Body of pancreas (tissue), 4 donors: ENCODE results near the gene TRPV6. TPM values are rescaled to one million over a fixed set of nuclear protein-coding genes. Genes with fewer than 3 reads are reported as not detected.
A peak's percentile ranks its signal among the peaks of the same experiment; 100 is the strongest.

Source experiments
- ATAC-seq: fragments of 150-250 bp; one replicate; pipeline ENCODE4 v1.9.1; 2016
- DNase-seq, 4 donors: peaks; one replicate each; pipeline ENCODE4 v3.0.0-alpha.2; 2019
- H3K27ac ChIP-seq, 4 donors: fragments of 200-600 bp; sonication (generic); 1 replicate in 3 of 4; 2 replicates in 1 of 4; pipeline versions ENCODE4 v1.5.1 to v1.6.1; 2016 to 2019; ENCODE audit warnings: mild to moderate bottlenecking in 1 of 4, mixed read lengths in 1 of 4, moderate library complexity in 1 of 4
- H3K27me3 ChIP-seq, 2 donors: fragments of 200-600 bp; sonication (generic); one replicate each; pipeline ENCODE4 v1.6.0; 2016; ENCODE audit warnings: mild to moderate bottlenecking in 1 of 2
- H3K36me3 ChIP-seq, 2 donors: fragments of 200-600 bp; sonication (generic); replicated peaks in 1 of 2; 2 replicates each; pipeline ENCODE4 v1.5.1; 2016; ENCODE audit warnings: low read depth in 2 of 2; ENCODE audit not compliant: insufficient read depth in 1 of 2
- H3K4me1 ChIP-seq: fragments of 200-600 bp; sonication (generic); one replicate; pipeline ENCODE4 v1.6.0; 2016
- H3K4me3 ChIP-seq, 2 donors: fragments of 200-600 bp; sonication (generic); 1 replicate in 1 of 2; 2 replicates in 1 of 2; pipeline ENCODE4 v1.5.1; 2016 to 2019
- H3K9me3 ChIP-seq, 3 donors: fragments of 200-600 bp; sonication (generic); 1 replicate in 2 of 3; 2 replicates in 1 of 3; pipeline ENCODE4 v1.5.1; 2016
- CTCF ChIP-seq, 7 experiments: fragments of 450-650 bp in 4 of 7; fragments of 200-600 bp in 3 of 7; sonication (generic) in 3 of 7; IDR thresholded peaks; one replicate each; pipeline ENCODE4 v1.5.1; 2016 to 2019; ENCODE audit warnings: antibody characterized with exemption in 7 of 7
- POLR2A ChIP-seq, 3 donors: fragments of 450-650 bp; IDR thresholded peaks; one replicate each; pipeline ENCODE4 v1.6.1; 2016; ENCODE audit warnings: antibody characterized with exemption in 3 of 3, mild to moderate bottlenecking in 2 of 3
- WGBS, 2 donors: methylation state at CpG; one replicate each; pipeline ENCODE4 v1.1.5; 2017; 5-methylcytosine and 5-hydroxymethylcytosine counted together
- intact Hi-C: fragments of 100-400 bp; cut with DNase I; formaldehyde crosslinking; loops from one replicate; pipeline ENCODE4 v1.15.1; 2023
- total RNA-seq, 2 donors: library from RNA; depleted of rRNA; stranded (reverse); fragments of >200 nt; gene quantifications; one replicate each; pipeline ENCODE4 v1.1.0, GENCODE V29; 2016

TRPV6 gene
- total RNA-seq, 2 donors from 2014 or later = 61.7 to 110 TPM

GRCh38 chr7:142862786-142863400 is 22.7 kb downstream of the TRPV6 start:
- no peaks in the 10 kb centered on the region for H3K27me3 ChIP-seq
- no peak for DNase-seq
- no peaks in the 10 kb centered on the region for H3K9me3 ChIP-seq
- ATAC-seq = no peak
- H3K4me3 ChIP-seq = no peak overlapping the region
- intact Hi-C loops = no loop called here
- H3K4me1 ChIP-seq = peaks cover 5% of the 10 kb centered on the region
- TF ChIP-seq CTCF (IDR thresholded peaks at IDR 0.05) = no peak
- TF ChIP-seq POLR2A (IDR thresholded peaks at IDR 0.05) = no peak
- WGBS, 2 donors = 76 to 83% methylated on average over 7 of the region's 7 CpGs
- H3K27ac ChIP-seq = no peak overlapping the region
- peaks cover 0 to 2% of the 10 kb centered on the region in 2 donors for H3K36me3 ChIP-seq

DNA sequence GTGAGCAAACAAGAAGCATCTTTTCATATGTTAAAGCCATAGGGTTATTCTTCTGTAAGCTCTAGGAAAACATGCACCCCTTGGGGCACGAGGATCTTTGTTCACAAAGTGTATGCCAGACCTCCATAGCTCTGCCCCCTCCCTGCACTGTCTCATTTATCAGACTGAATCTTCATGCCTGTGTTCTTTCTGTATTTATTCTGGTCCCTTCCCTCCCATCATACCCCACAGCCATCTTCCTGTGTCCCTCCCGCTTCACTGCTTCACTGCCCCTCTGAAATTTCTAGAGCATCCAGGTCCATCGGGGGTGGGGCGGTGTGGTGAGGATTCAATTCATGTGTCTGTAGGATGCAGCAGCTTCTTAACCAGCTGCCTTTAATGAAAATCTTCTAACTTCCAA is 23.2 kb downstream of the TRPV6 start:
- peaks cover 8% of the 10 kb centered on the region for H3K4me1 ChIP-seq
- H3K27ac ChIP-seq = no peak overlapping the region
- intact Hi-C loops = no loop called here
- TF ChIP-seq POLR2A (IDR thresholded peaks at IDR 0.05) (no peak), CTCF (IDR thresholded peaks at IDR 0.05) (no peak)
- no peak for ATAC-seq
- peaks cover 0 to 2% of the 10 kb centered on the region in 2 donors for H3K36me3 ChIP-seq
- H3K27me3 ChIP-seq = no peaks in the 10 kb centered on the region
- no peak overlapping the region for H3K4me3 ChIP-seq
- DNase-seq = no peak
- 90 to 95% methylated on average over 4 of the region's 4 CpGs for whole genome bisulfite sequencing, 2 donors
- no peaks in the 10 kb centered on the region for H3K9me3 ChIP-seq

DNA sequence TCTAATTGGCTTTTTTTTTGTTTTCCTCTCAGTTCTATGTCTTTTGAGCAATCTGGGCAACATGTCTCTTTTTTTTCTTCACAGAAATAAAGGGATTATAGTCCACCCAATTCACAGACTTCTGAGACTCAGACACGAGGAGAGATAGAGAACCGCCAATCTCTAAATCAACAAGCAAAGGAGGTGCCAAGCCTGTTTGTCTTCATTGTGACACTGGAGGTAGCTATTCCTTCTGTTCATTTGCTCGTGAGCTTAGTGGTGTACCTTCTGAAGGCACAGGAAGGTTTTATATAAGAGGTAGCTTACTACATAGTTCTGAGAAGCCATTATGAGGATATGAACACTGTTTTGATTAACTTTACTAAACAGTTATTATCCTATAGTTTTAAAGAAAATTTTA is 24.6 kb downstream of the TRPV6 start:
- WGBS, 2 donors = 73 to 74% methylated on average over 3 of the region's 3 CpGs
- DNase-seq = no peak
- no peak for TF ChIP-seq CTCF (IDR thresholded peaks at IDR 0.05)
- no peak for TF ChIP-seq POLR2A (IDR thresholded peaks at IDR 0.05)
- Histone ChIP-seq H3K4me3 (no peak overlapping the region), H3K4me1 (peaks cover 21% of the 10 kb centered on the region), H3K9me3 (no peaks in the 10 kb centered on the region), H3K36me3 (peaks cover 0 to 2% of the 10 kb centered on the region in 2 donors), H3K27me3 (no peaks in the 10 kb centered on the region), H3K27ac (no peak overlapping the region)
- no peak for ATAC-seq
- intact Hi-C loops = no loop called here

DNA sequence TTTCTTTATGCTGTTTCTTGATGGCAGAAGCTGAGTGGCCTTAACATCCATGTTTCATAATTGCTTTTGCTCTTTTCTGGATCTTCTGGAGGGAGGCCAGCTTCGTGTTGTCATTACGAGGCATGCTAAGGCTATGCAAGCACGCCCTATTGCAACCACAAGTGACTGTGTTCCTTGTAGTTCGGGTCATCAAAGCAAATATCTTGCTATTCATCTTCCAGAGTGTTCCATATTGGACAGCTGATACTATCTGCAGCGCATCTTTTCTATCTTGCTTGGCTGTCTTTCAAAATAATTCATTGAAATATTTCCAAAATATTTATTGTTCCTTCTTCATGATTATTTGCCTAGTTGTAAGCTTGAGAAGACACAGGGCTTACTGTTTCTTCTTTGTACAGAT is 25.7 kb downstream of the TRPV6 start:
- 39 to 52% methylated on average over 5 of the region's 5 CpGs for WGBS, 2 donors
- Histone ChIP-seq H3K27ac (no peak overlapping the region), H3K27me3 (no peaks in the 10 kb centered on the region), H3K4me3 (no peak overlapping the region), H3K9me3 (no peaks in the 10 kb centered on the region), H3K4me1 (peaks cover 31% of the 10 kb centered on the region), H3K36me3 (peaks cover 0 to 2% of the 10 kb centered on the region in 2 donors)
- ATAC-seq (no peak), DNase-seq (peak in 1 of 4 donors; percentile 43)
- TF ChIP-seq CTCF (IDR thresholded peaks at IDR 0.05) (no peak), POLR2A (IDR thresholded peaks at IDR 0.05) (no peak)
- intact Hi-C loops = no loop called here

- H3K27me3 ChIP-seq = no peaks in the 10 kb centered on the region
- DNase-seq (no peak), ATAC-seq (no peak)
- peaks cover 31% of the 10 kb centered on the region for H3K4me1 ChIP-seq
- H3K9me3 ChIP-seq = no peaks in the 10 kb centered on the region
- peaks cover 0 to 2% of the 10 kb centered on the region in 2 donors for H3K36me3 ChIP-seq
- H3K27ac ChIP-seq = no peak overlapping the region
- H3K4me3 ChIP-seq = no peak overlapping the region
- TF ChIP-seq CTCF (IDR thresholded peaks at IDR 0.05) (no peak), POLR2A (IDR thresholded peaks at IDR 0.05) (no peak)
- intact Hi-C loops = no loop called here
Observed at GRCh38 chr7:142859411-142859810, 26.1 kb downstream of the TRPV6 start.
